GM18499 (cell line): Measurements from ENCODE around the gene GNAQ.

ENCODE experiments used
- ATAC-seq: cut with Tn5 transposase; IDR thresholded peaks from one replicate; pipeline ENCODE4 v1.9.1; 2021; ENCODE audit warnings: moderate number of reproducible peaks; ENCODE audit not compliant: insufficient read depth, unreplicated experiment

Gene GNAQ

DNA sequence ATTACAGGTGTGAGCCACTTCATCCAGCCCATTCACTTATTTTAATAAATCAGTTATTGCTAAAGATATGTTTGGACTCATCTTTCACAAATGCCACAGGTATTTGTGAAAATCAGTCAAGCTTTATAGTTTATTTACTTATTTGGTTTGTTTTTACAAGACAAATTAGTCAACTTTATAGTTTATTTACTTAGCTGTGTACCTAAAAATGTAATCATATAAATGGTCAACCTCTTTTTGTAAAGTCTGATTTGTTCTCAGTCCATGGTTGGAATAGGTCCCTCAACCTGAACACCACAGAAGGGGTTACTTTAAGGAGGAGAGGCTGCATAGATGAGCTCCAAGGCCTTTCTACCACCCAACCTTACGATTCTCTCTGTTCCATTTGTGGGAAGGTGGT is 80.2 kb downstream of the GNAQ start:
- ATAC-seq = no peak

DNA sequence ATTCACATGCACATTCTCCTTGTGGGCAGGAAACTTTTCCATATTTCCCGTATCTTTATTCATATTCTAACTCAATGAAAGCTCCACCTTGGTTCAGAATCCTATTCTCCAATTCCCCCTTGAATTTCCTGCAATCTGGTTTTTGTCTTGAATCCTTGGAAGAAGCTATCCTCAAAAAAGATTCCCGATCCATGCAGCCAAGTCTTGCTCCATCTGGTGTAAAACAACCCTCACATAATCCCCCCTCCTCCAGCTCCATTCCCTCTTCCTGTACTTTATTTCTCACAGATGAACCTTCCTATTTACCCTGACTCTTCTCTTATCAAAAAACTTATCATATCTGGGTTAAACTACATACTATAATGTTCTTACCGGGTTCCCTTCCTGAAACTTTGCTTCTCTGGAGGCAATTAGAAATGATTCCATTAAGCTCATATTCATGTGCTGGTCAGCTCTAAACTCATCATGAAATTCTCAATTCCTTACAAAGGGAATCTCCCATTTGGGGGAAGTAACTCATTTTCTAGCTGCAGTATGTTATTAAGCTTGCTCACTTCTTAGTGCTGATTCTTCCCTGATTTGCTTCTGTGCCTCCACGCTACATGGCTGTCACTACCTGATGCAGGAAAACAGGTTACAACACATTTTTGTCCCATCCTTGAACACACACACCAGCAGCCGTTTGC is 81.7 kb downstream of the GNAQ start:
- ATAC-seq = no peak

DNA sequence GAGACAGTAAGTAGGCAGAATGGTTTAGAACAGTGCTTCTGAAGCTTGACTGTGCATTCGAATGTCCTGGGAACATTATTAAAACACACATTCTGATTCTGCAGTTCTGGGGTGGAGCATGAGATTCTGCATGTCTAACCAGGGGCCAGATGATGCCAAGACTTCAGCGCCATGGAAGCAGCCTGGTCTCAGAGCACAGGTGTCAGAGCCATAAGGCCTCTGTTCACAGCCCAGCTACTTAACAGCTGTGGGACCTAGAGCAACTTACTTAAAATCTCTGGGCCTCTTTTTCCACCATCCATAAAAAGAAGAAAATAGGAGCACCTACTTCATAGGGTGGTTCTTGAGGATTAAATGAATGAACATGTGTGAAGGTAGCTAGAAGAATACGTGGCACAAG is 84.0 kb downstream of the GNAQ start:
- ATAC-seq = no peak

DNA sequence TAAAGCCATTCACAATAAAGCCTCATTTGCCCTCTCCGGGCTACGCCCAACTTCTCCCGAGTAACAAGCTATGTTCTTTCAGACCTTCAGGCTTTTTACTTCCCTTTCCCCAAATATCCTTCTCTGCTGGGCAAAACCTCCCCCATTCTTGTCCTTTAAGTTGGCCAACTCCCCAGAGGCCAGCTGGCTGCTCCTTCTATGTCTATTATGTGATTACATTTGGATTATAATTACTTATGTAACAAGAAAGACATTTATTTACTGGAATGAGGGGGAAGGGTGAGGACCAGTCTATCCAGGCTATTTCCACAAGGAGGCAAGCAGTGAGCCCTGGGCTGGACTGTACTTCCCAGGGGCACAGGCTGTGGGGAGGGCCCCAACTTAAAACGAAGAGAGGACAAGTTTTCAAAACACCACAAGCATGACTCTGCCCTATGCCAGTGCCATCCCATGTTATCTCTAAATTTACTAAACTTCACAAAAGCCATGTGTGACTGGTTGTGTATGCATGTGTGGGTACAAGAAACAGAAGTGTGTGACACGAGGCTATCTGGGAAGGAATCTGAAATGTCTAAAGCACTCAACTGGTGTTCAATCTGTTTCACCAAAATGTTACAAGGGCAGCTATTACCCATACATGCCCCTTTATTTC is 84.5 kb downstream of the GNAQ start:
- ATAC-seq = no peak

DNA sequence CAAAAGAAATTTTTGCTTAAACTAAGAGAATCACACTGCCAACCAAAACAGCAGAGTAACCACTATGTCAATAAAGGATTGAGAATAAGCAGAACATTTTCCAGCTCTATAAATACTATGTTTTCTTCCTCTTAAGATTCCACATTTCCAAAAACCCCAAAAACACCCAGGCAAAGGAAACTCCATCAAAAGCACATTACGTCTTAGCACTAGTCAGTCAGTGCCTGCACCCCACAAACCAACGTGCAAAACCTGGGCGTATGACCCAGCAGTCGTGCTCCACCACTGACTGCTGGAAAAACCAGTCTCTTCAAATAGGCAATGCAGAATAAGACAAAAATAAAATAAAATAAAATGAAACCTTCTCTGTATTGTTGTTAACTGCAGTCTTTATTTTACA is 85.3 kb downstream of the GNAQ start:
- no peak for ATAC-seq

DNA sequence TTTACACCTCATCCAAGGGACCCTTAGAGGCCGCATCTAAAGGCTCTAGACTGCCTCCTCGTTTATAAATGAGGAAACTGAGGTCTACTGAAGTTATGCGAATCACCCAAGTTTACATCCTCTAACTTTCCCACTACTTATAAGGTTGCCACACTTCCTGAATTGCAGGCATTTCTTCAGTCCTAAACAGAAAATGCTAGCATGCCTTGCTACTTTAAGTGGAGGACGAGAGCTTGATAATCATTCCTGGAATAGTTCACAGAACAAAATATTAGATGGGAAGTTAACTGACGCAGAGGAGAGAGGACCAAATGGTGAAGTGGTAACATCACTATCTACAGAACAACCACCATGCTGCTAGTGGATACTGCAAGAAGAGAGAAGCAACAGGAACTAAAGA is 85.8 kb downstream of the GNAQ start:
- ATAC-seq = no peak

DNA sequence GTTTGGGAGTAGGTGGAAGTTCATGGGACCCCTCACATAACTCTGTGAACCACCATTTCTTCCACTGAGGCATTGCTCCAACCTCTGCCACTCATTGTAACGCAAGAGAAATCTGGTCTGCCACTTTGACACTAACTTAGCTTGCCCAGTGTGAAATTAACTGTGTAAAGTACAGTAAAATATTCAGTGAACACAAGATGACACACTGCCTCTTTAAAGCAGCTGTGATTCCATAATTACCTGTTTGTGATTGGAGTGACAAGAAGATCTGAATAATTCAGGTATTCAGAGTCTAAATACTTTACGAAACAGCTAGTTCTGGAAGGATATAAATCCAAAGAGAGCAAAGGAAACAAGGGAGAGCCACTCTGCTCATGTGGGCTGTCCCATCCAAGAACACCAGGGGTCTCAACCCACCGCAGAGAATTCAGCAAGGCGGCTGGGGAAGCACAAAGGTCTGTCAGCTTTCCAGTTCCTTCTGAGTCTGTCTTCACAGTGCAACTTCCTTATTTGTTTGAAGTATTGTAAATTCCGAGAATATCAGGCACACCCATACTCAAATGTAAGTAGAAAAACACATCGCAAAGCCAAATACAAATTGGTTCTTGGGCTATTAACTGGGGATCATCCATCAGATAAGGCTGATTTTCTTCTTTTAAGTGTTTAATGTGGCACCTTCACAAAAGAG is 86.9 kb downstream of the GNAQ start:
- no peak for ATAC-seq

DNA sequence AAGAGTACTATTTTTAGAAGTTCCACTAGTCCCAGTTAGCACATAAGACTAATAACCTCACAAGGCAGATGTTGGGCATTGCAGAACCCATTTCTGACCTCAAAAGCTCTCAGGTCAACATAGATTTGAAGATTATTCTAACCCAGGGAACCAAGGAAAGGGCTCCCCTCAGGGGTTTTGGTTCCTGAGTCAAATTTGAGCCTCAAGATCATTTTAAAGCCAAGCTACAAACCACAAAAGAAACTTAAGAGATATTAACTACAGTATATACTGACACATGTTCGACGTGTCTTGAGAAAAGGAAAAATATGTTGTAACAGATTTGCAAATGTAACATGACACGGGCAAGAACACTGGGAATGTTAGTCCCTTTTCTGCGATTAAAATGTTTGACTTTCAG is 88.6 kb downstream of the GNAQ start:
- no peak for ATAC-seq

DNA sequence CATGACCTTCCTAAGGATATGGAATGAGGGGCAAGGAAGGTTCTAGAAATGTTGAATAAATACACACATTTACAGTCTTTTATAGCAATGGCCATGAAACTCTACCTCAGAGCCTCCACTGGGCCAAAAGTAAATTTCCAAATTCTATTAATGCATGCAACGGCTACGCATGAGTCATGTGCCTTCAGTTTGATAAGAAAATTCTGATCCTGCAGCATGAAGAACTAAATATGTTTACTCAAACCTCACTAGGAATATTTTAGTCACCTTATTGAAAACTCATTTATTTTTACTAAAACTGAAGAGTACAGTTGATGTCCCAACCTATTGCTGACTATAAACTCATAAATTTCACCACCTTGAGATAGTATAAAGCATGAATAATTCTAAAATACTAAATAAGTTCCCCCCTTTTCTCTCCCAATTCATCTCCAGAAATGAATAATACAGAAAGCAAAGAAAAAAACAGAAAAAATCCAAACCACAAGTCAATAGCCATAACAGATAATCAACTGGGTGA is 92.4 kb downstream of the GNAQ start:
- no peak for ATAC-seq

DNA sequence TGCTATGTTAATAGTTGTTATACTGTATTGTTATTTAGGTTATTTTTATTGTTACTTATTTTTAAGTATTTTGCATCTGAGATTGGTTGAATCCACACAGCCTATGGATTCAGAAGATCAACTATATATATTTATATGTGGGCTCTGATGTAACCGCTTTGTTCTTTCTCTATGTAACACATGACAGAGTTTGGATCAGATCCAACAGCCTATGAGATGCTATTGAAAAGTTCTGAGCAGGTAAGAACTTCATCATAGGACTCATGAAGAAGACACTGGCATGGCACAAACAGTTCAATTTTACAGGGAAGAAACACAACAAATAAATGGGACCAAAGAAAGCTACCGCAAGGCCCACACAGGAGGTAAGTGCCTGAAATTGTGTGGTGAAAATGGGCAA is 93.4 kb downstream of the GNAQ start:
- ATAC-seq = no peak

DNA sequence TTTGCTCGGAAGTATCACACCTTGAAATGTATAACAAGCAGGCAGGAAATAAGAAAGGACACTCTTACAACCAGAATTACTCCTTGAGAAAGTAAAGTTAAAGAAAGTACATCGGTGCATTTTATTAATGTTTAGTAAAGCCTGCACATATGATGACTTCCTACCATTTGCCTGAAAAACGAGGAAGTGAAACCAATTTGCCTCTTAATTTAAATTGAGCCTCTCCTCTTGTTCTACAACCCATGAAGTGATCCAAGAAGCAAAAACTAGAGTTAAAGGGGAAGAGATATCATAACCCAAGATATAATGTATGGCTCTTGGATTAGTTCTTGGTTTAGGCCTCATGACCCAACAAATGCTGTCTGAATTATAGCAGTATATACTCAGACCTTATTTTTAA is 95.6 kb downstream of the GNAQ start:
- no peak for ATAC-seq

DNA sequence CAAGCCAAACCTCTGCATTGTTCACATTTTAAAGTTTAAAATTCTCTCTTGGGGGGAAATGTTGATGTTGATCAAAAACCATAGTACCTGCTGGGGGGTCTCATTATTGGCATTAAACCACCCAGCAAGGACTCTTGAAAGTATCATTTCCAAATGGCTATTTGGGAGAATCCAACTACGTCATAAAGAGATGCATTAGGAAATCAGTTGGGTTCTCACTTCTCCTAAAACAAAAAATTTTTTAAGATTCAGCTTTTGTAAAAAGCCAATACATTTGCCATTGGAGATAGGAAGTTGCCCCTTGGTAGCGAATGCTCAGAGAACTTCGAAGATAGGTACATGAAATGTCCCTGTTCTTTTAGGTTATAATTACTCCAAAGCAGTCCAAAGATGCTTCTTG is 96.4 kb downstream of the GNAQ start:
- no peak for ATAC-seq

DNA sequence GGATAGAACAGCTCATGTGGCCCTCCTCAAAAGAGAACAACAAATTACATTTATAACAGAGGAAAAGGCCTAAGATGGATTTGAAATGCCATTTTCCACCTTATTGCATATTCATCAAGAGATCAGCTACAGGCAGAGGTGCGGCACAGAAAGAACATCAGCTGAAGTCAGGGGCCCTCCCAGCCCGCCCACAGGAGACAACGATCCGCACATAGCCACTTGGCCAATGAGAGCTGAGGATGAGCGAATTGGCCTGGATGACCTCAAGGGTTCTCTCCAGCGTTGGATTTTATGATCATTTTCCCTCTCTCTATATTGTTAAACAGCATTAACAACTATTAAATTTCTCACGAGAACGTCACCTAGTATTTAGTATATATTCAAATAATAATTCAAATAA is 97.6 kb downstream of the GNAQ start:
- ATAC-seq = no peak

DNA sequence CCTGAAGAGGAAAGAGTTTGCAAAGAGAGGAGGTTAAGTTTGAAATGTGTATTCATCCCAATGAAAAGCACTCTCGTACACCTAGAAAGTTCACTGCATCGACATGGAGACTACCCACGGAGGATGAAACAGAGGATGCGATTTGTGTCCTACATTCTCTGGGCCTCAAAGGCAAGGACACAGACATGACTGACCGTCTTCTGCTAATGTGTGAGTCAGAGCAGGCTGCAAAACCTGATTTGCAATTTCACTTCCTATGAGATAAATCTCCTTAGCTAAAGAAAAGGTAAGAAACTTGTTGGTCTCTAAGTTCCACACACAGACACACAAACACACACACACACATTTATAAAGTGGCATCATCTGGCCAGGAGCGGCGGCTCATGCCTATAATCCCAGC is 98.6 kb downstream of the GNAQ start:
- no peak for ATAC-seq

DNA sequence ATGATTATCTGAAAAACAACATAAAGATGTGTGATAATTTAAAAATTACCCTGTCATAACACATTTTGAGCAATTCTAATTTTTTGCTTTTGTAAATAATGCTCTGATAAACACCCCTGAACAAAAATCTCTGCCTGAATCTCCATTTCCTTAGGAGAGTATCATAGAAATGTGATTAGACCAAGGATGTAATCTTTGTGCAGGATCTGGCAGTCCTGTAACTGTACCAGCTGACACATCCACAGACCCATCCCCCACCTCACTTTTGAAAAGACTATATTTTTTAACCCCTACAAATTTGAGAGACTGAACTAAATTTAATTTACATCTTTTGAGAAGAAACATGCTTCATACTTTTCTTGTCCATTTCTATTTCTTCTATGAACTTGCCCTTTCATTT is 101.7 kb downstream of the GNAQ start:
- no peak for ATAC-seq

DNA sequence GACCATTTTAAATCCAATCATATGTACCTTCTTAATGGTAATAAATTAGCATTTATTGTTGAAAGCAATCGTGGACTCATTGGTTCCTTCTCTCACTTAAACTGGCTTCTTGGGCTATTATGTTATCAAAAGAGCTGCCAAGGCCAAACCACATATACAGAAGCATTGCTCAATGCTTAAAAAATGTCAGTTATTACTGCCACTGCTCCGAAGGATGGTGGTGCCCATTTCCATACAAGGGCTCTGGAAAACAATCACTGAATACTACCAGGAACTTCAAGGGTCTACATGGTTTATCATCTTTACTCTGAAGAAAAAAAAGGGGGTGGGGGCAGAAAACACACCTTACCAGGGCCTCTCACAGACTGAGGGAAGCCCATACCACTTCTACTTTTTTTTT is 104.3 kb downstream of the GNAQ start:
- ATAC-seq = no peak

DNA sequence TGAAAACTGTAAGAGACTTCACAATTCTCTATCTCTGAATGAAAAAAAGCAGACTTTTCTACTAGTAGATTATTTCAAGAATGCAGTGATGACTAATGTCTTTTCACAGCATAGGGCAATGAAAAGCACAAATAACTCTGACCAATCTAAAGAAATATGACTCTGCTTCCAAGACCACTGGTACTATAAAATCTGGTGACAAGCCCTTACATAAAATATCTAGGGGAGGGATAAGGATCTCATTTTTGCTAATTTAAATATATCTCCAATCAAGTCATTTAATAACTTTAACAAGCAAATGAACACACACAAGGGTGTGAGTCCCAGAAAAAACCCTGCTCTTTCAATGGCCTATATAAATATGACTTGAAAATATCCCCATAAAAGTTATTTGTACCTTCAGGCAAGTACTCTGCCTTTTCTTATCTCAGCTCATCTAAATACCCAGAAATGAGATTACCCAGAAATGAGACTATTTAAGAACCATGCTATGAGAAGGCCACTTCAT is 105.2 kb downstream of the GNAQ start:
- ATAC-seq = no peak

DNA sequence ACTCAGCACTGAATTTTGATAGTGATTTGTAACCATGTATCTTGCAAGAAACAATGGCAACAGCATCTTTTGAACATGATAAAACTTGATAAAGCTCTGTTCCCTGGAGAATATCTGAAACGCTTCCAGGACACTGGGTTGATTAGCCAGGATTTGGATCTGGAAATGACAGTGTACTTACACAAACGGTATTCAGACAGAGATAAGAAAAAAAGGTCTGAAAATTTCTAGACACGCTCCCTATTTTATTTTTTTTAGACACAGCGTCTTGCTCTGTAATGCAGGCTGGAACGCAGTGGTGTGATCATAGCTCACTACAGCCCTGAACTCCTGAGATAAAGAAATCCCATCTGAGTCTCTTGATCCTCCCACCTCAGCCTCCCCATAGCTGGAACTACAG is 109.0 kb downstream of the GNAQ start:
- ATAC-seq = no peak

DNA sequence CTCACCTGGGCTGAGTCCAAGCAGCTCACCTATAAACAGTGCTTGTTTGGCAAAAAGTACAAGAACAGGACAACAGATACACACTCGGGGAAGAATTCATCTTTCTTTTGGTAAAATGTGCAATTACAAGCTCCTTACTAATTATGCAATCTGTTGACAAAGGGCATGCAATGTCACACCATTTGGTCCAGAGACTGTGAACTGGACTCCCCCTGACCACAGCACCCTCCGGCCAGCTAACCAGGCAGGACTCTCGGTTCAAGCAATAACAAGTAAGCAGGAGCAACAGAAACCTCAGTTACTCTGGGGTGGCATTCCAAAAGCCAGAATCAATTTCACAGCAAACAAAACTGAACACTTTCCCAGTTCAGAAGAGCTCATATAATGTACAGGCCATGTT is 113.8 kb downstream of the GNAQ start:
- ATAC-seq = no peak

DNA sequence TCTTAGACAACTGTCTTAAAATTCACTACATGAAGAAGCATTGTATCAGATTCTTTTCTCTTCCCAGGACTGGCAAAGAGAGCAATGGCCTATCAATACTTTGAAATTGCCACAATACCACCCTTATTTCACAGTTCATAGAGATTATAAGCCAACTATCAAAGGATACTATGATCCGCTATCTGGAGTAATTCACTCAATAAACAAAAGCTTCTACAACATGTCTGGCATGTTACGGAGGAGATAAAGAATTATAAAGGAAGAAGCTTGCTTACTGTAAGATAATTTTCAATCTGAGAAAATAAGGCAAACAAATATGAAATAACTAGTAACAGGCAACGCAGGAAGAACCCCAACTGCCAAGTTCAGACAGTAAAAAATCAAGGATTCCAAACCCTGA is 114.8 kb downstream of the GNAQ start:
- ATAC-seq = no peak

DNA sequence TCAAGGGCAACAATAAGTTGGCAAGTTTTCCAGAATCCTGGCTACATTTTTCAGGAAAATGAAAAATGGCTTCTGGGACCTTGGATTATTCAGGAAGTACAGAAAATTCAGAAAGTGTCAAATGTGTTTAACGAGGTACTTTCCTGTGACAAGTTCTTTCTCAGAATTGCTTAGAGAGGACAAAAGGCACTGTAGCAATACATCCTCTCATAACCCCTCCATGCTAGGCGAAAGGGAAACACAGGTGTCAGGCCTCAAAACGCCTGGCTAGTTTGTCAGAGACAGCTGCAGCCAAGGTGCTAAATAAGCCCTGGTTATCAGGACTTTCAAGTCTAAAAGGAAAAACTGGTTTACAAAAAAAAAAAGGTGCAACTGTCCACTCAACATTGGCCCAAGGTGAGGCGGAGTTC is 115.2 kb downstream of the GNAQ start:
- ATAC-seq = no peak
